A673 (cell line): Measurements from ENCODE around the gene MFSD6. TPM values are rescaled to one million over a fixed set of nuclear protein-coding genes. Genes with fewer than 3 reads are reported as not detected.
A peak's percentile ranks its signal among the peaks of the same experiment; 100 is the strongest.

Experiments
- BruUV-seq: library from RNA; stranded (reverse); fragments of 400-500 nt; replicated peaks from 2 replicates; lab custom pipeline; 2021; lab: Mats Ljungman, UMichigan
- CTCF ChIA-PET: fragments of 300-600 bp; sonication (Branson Sonifier 250); formaldehyde crosslinking; loops from one replicate; lab custom pipeline; 2022; ENCODE audit warnings: antibody characterized with exemption; lab: Charles Lee
- POLR2A ChIA-PET: fragments of 300-600 bp; sonication (Branson Sonifier 250); formaldehyde crosslinking; loops from one replicate; lab custom pipeline; 2022; ENCODE audit warnings: antibody characterized with exemption; ENCODE audit not compliant: low non-redundant PET; lab: Charles Lee
- DNase-seq: peaks from one replicate; pipeline ENCODE4 v3.0.0-alpha.2; 2015; ENCODE audit warnings: low spot score
- H3K27ac ChIP-seq: fragments of 200-600 bp; sonication (generic); 2 replicates; pipeline ENCODE4 v1.5.1; 2016; ENCODE audit warnings: mixed run types, low read depth, mild to moderate bottlenecking, mixed read lengths, antibody characterized with exemption, low read length; ENCODE audit not compliant: poor library complexity, severe bottlenecking
- H3K27me3 ChIP-seq: fragments of 200-600 bp; sonication (generic); replicated peaks from 2 replicates; pipeline ENCODE4 v1.6.1; 2017; ENCODE audit warnings: mixed run types, low read depth, mild to moderate bottlenecking, mixed read lengths, antibody characterized with exemption, low read length; ENCODE audit not compliant: insufficient read depth, poor library complexity
- H3K36me3 ChIP-seq: fragments of 200-600 bp; sonication (generic); 2 replicates; pipeline ENCODE4 v1.6.1; 2016; ENCODE audit warnings: mixed run types, mild to moderate bottlenecking, mixed read lengths, antibody characterized with exemption, low read length; ENCODE audit not compliant: insufficient read depth, poor library complexity, severe bottlenecking
- H3K4me1 ChIP-seq: fragments of 200-600 bp; sonication (generic); 2 replicates; pipeline ENCODE4 v1.6.1; 2017; ENCODE audit warnings: mixed run types, mild to moderate bottlenecking, mixed read lengths, antibody characterized with exemption, low read length; ENCODE audit not compliant: insufficient read depth, poor library complexity, severe bottlenecking
- H3K4me3 ChIP-seq: fragments of 200-600 bp; sonication (generic); 2 replicates; pipeline ENCODE4 v1.5.1; 2016; ENCODE audit warnings: low read depth, mixed run types, mild to moderate bottlenecking, mixed read lengths, low read length; ENCODE audit not compliant: poor library complexity, severe bottlenecking
- H3K9me3 ChIP-seq: fragments of 200-600 bp; sonication (generic); 2 replicates; pipeline ENCODE4 v1.6.1; 2016; ENCODE audit warnings: mixed run types, low read depth, mild to moderate bottlenecking, mixed read lengths, antibody characterized with exemption, low read length; ENCODE audit not compliant: poor library complexity, severe bottlenecking
- EZH2 ChIP-seq: fragments of 200-600 bp; sonication (generic); IDR thresholded peaks from 2 replicates; pipeline ENCODE4 v1.6.1; 2017; ENCODE audit warnings: borderline replicate concordance, low read depth, mild to moderate bottlenecking, mixed read lengths, antibody characterized with exemption, low read length; ENCODE audit not compliant: poor library complexity, severe bottlenecking
- intact Hi-C: fragments of 100-400 bp; cut with micrococcal nuclease; formaldehyde crosslinking; loops from one replicate; pipeline ENCODE4 v1.10.0; 2022; ENCODE audit not compliant: unreplicated experiment
- total RNA-seq: library from RNA; stranded (reverse); gene quantifications from 2 replicates; pipeline ENCODE4 v1.2.3, GENCODE V29; 2021
- TF ChIP-seq, protein P1 (sequence below): fragments of 300-800, 200-600 bp; sonication (generic); conservative IDR thresholded peaks from 2 replicates; pipeline ENCODE4 v1.5.1; 2017; ENCODE audit warnings: low read depth, mild to moderate bottlenecking, antibody characterized with exemption, low read length, moderate library complexity, mixed read lengths

MFSD6 gene
- total RNA-seq, 1 experiment from 2014 or later, result 8.4 TPM

DNA sequence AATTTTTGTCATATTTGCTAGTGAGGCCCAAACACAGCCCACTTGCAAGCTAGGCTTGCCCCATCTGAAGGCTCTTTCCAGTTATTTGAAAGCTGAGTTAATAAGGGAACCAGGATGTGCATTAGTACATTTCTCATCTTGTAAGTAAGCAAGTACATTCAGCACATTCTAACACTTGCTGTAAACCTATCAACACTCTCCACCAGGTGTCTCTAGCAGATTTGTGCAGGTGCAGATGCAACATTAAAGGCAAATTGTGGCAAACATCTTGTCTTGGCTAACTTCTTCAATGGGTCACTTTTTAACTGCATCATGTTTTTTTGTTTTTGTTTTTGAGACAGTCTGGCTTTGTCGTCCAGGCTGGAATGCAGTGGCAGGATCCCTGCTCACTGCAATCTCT, 25.3 kb upstream of the MFSD6 start:
- Histone ChIP-seq H3K4me1 (no peaks in the 10 kb centered on the region), H3K27me3 (no peaks in the 10 kb centered on the region), H3K36me3 (no peaks in the 10 kb centered on the region), H3K27ac (no peak overlapping the region), H3K9me3 (no peaks in the 10 kb centered on the region), H3K4me3 (no peak overlapping the region)
- ChIA-PET POLR2A (no interaction called here), CTCF (no interaction called here)
- no TSS peak for BruUV-seq
- intact Hi-C loops, result no loop called here
- no peak for TF ChIP-seq EZH2
- TF ChIP-seq, protein P1, sequence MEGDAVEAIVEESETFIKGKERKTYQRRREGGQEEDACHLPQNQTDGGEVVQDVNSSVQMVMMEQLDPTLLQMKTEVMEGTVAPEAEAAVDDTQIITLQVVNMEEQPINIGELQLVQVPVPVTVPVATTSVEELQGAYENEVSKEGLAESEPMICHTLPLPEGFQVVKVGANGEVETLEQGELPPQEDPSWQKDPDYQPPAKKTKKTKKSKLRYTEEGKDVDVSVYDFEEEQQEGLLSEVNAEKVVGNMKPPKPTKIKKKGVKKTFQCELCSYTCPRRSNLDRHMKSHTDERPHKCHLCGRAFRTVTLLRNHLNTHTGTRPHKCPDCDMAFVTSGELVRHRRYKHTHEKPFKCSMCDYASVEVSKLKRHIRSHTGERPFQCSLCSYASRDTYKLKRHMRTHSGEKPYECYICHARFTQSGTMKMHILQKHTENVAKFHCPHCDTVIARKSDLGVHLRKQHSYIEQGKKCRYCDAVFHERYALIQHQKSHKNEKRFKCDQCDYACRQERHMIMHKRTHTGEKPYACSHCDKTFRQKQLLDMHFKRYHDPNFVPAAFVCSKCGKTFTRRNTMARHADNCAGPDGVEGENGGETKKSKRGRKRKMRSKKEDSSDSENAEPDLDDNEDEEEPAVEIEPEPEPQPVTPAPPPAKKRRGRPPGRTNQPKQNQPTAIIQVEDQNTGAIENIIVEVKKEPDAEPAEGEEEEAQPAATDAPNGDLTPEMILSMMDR, result peak; percentile 47
- DNase-seq, result peak; percentile 43

- Histone ChIP-seq H3K27ac (no peak overlapping the region), H3K36me3 (no peaks in the 10 kb centered on the region), H3K4me3 (no peak overlapping the region), H3K27me3 (no peaks in the 10 kb centered on the region), H3K4me1 (no peaks in the 10 kb centered on the region), H3K9me3 (no peaks in the 10 kb centered on the region)
- no TSS peak for BruUV-seq
- TF ChIP-seq, protein P1, result no peak
- no peak for TF ChIP-seq EZH2
- ChIA-PET CTCF (no interaction called here), POLR2A (no interaction called here)
- no peak for DNase-seq
- intact Hi-C loops, result no loop called here
Measured at GRCh38 chr2:190387422-190387821, 20.7 kb upstream of the MFSD6 start.

- no peaks in the 10 kb centered on the region for H3K27me3 ChIP-seq
- no peaks in the 10 kb centered on the region for H3K9me3 ChIP-seq
- ChIA-PET CTCF (no interaction called here), POLR2A (no interaction called here)
- H3K4me3 ChIP-seq, result no peak overlapping the region
- H3K27ac ChIP-seq, result no peak overlapping the region
- no peaks in the 10 kb centered on the region for H3K36me3 ChIP-seq
- H3K4me1 ChIP-seq, result no peaks in the 10 kb centered on the region
- intact Hi-C loops, result no loop called here
- BruUV-seq, result no TSS peak
- no peak for DNase-seq
- TF ChIP-seq, protein P1, result no peak
- TF ChIP-seq EZH2, result no peak
Measured at GRCh38 chr2:190396271-190396670, 11.9 kb upstream of the MFSD6 start.
